CD4-positive, CD25-positive, alpha-beta regulatory T cell (primary cell): ENCODE data around the gene NFYC. TPM values are rescaled to one million over a fixed set of nuclear protein-coding genes. Genes with fewer than 3 reads are reported as not detected.

Experiments used
- ATAC-seq, 2 donors: fragments of 150-1000 bp; cut with Tn5 transposase; one replicate each; pipeline ENCODE4 v1.10.0; 2021; ENCODE audit warnings: low read depth in 2 of 2, moderate number of reproducible peaks in 2 of 2, moderate library complexity in 1 of 2
- DNase-seq, 3 donors: peaks; one replicate each; pipeline versions ENCODE4 v3.0.0 to v3.0.0-alpha.2; 2012 to 2022; ENCODE audit warnings: mixed read lengths in 1 of 3
- H3K27ac ChIP-seq: one replicate; pipeline ENCODE4 v1.7.0; 2013; ENCODE audit warnings: mild to moderate bottlenecking, low read length; ENCODE audit not compliant: insufficient read depth, poor library complexity, severe bottlenecking
- H3K27me3 ChIP-seq: one replicate; pipeline ENCODE4 v1.7.0; 2013; ENCODE audit warnings: low read length; ENCODE audit not compliant: control insufficient read depth, insufficient read depth
- H3K36me3 ChIP-seq: one replicate; pipeline ENCODE4 v1.7.0; 2013; ENCODE audit warnings: mild to moderate bottlenecking, low read length, moderate library complexity; ENCODE audit not compliant: control insufficient read depth, insufficient read depth
- H3K4me1 ChIP-seq: 2 replicates; pipeline ENCODE4 v1.7.0; 2013; ENCODE audit warnings: mild to moderate bottlenecking, low read length; ENCODE audit not compliant: insufficient read depth, control insufficient read depth, poor library complexity, severe bottlenecking
- H3K4me3 ChIP-seq: one replicate; pipeline ENCODE4 v1.7.0; 2013; ENCODE audit warnings: low read depth, mild to moderate bottlenecking, low read length, moderate library complexity
- H3K9me3 ChIP-seq, 2 experiments: 1 replicate in 1 of 2; 2 replicates in 1 of 2; pipeline ENCODE4 v1.7.0; 2013; ENCODE audit warnings: low read length in 2 of 2, mild to moderate bottlenecking in 1 of 2, moderate library complexity in 1 of 2; ENCODE audit not compliant: control insufficient read depth in 2 of 2
- H3K27ac Mint-ChIP-seq, 3 donors: one replicate each; pipeline ENCODE4 v1.8.0; 2020 to 2022; ENCODE audit warnings: mild to moderate bottlenecking in 3 of 3, mixed read lengths in 3 of 3, moderate library complexity in 2 of 3
- H3K27me3 Mint-ChIP-seq: one replicate; pipeline ENCODE4 v1.8.0; 2022; ENCODE audit warnings: mild to moderate bottlenecking, mixed read lengths
- H3K36me3 Mint-ChIP-seq: one replicate; pipeline ENCODE4 v1.8.0; 2020; ENCODE audit warnings: mixed read lengths
- H3K4me1 Mint-ChIP-seq, 4 donors: one replicate each; pipeline ENCODE4 v1.8.0; 2020 to 2022; ENCODE audit warnings: mixed read lengths in 4 of 4, mild to moderate bottlenecking in 1 of 4
- H3K4me3 Mint-ChIP-seq, 4 donors: one replicate each; pipeline ENCODE4 v1.8.0; 2020 to 2022; ENCODE audit warnings: mild to moderate bottlenecking in 4 of 4, mixed read lengths in 4 of 4, moderate library complexity in 3 of 4
- H3K9me3 Mint-ChIP-seq, 7 donors: one replicate each; pipeline ENCODE4 v1.8.0; 2020 to 2022; ENCODE audit warnings: mixed read lengths in 7 of 7, mild to moderate bottlenecking in 3 of 7, moderate library complexity in 2 of 7
- polyA plus RNA-seq, 4 donors: library from polyadenylated mRNA; unstranded; fragments of 300-500 nt; fragmentation: Illumina TruSeq; gene quantifications; one replicate each; pipeline ENCODE4 v1.2.3, GENCODE V29; 2021
- total RNA-seq: library from RNA; stranded (reverse); gene quantifications from one replicate; pipeline ENCODE4 v1.2.3, GENCODE V29; 2022

NFYC gene
- total and polyA plus RNA-seq, 5 donors from 2014 or later = 51.2 to 61.1 (median 57.1) TPM

GRCh38 chr1:40808002-40808401 lies 116.5 kb downstream of the NFYC start:
- H3K4me3 ChIP-seq = no peak overlapping the region
- no peaks in the 10 kb centered on the region for H3K9me3 Mint-ChIP-seq
- H3K4me3 Mint-ChIP-seq = no peak overlapping the region
- H3K27me3 Mint-ChIP-seq = peaks cover 5% of the 10 kb centered on the region
- H3K27ac Mint-ChIP-seq = peak overlapping the region in 1 of 3 donors; percentile 64
- ATAC-seq (no peak), DNase-seq (no peak)
- H3K27ac ChIP-seq = no peak overlapping the region
- H3K36me3 Mint-ChIP-seq = no peaks in the 10 kb centered on the region
- H3K4me1 Mint-ChIP-seq = peaks cover 5 to 25% (median 17%) of the 10 kb centered on the region in 4 donors
- H3K36me3 ChIP-seq = no peaks in the 10 kb centered on the region
- no peaks in the 10 kb centered on the region for H3K9me3 ChIP-seq
- H3K27me3 ChIP-seq = no peaks in the 10 kb centered on the region
- peaks cover 8% of the 10 kb centered on the region for H3K4me1 ChIP-seq

- DNase-seq (no peak), ATAC-seq (no peak)
- Histone ChIP-seq H3K27me3 (no peaks in the 10 kb centered on the region), H3K4me1 (peaks cover 8% of the 10 kb centered on the region), H3K27ac (no peak overlapping the region), H3K4me3 (no peak overlapping the region), H3K9me3 (no peaks in the 10 kb centered on the region), H3K36me3 (no peaks in the 10 kb centered on the region)
- Mint-ChIP-seq H3K9me3 (no peaks in the 10 kb centered on the region), H3K27me3 (peaks cover 6% of the 10 kb centered on the region), H3K4me3 (no peak overlapping the region), H3K36me3 (no peaks in the 10 kb centered on the region), H3K27ac (peak overlapping the region in 1 of 3 donors; percentile 32), H3K4me1 (peaks cover 5 to 23% (median 16%) of the 10 kb centered on the region in 4 donors)
These were observed 116.9 kb downstream of the NFYC start for GRCh38 chr1:40808444-40808843.

- H3K27me3 ChIP-seq = no peaks in the 10 kb centered on the region
- H3K4me1 Mint-ChIP-seq = peaks cover 5 to 23% (median 15%) of the 10 kb centered on the region in 4 donors
- H3K9me3 ChIP-seq = no peaks in the 10 kb centered on the region
- no peak for ATAC-seq
- peaks cover 8% of the 10 kb centered on the region for H3K4me1 ChIP-seq
- no peak overlapping the region for H3K27ac ChIP-seq
- H3K36me3 ChIP-seq = no peaks in the 10 kb centered on the region
- H3K36me3 Mint-ChIP-seq = no peaks in the 10 kb centered on the region
- peak overlapping the region in 1 of 3 donors; percentile 72 for H3K27ac Mint-ChIP-seq
- H3K4me3 Mint-ChIP-seq = peak overlapping the region in 1 of 4 donors; percentile 17
- no peak for DNase-seq
- H3K4me3 ChIP-seq = no peak overlapping the region
- H3K9me3 Mint-ChIP-seq = no peaks in the 10 kb centered on the region
- H3K27me3 Mint-ChIP-seq = peaks cover 6% of the 10 kb centered on the region
These were observed 117.4 kb downstream of the NFYC start for GRCh38 chr1:40808909-40809308.

- H3K36me3 ChIP-seq = no peaks in the 10 kb centered on the region
- no peaks in the 10 kb centered on the region for H3K9me3 ChIP-seq
- H3K4me3 Mint-ChIP-seq = no peak overlapping the region
- peaks cover 5 to 23% (median 13%) of the 10 kb centered on the region in 4 donors for H3K4me1 Mint-ChIP-seq
- H3K27ac Mint-ChIP-seq = no peak overlapping the region
- H3K27me3 Mint-ChIP-seq = peaks cover 6% of the 10 kb centered on the region
- no peak overlapping the region for H3K27ac ChIP-seq
- no peak for ATAC-seq
- no peaks in the 10 kb centered on the region for H3K36me3 Mint-ChIP-seq
- no peaks in the 10 kb centered on the region for H3K27me3 ChIP-seq
- H3K9me3 Mint-ChIP-seq = no peaks in the 10 kb centered on the region
- H3K4me1 ChIP-seq = peaks cover 8% of the 10 kb centered on the region
- no peak for DNase-seq
- H3K4me3 ChIP-seq = no peak overlapping the region
These were observed 119.4 kb downstream of the NFYC start for GRCh38 chr1:40810927-40811326.

- H3K27ac Mint-ChIP-seq = peak overlapping the region in 2 of 3 donors; percentile 32 to 38
- H3K27ac ChIP-seq = no peak overlapping the region
- H3K9me3 ChIP-seq = no peaks in the 10 kb centered on the region
- peaks cover 0 to 24% (median 6%) of the 10 kb centered on the region in 4 donors for H3K4me1 Mint-ChIP-seq
- no peak overlapping the region for H3K4me3 ChIP-seq
- no peak for DNase-seq
- peaks cover 6% of the 10 kb centered on the region for H3K27me3 Mint-ChIP-seq
- no peaks in the 10 kb centered on the region for H3K36me3 ChIP-seq
- no peaks in the 10 kb centered on the region for H3K36me3 Mint-ChIP-seq
- H3K27me3 ChIP-seq = no peaks in the 10 kb centered on the region
- peak overlapping the region in 1 of 4 donors; percentile 76 for H3K4me3 Mint-ChIP-seq
- no peak for ATAC-seq
- no peaks in the 10 kb centered on the region for H3K9me3 Mint-ChIP-seq
- peaks cover 14% of the 10 kb centered on the region for H3K4me1 ChIP-seq
These were observed 123.9 kb downstream of the NFYC start for GRCh38 chr1:40815420-40815819.

GRCh38 chr1:40817791-40818263 lies 126.3 kb downstream of the NFYC start:
- Mint-ChIP-seq H3K9me3 (no peaks in the 10 kb centered on the region), H3K27me3 (peaks cover 2% of the 10 kb centered on the region), H3K4me1 (peaks cover 0 to 20% (median 5%) of the 10 kb centered on the region in 4 donors), H3K27ac (peak overlapping the region; percentile 77 to 92 (median 88)), H3K4me3 (peak overlapping the region; percentile 78 to 92 (median 87)), H3K36me3 (no peaks in the 10 kb centered on the region)
- ATAC-seq = peak in 1 of 2 donors; percentile 49
- Histone ChIP-seq H3K27me3 (no peaks in the 10 kb centered on the region), H3K27ac (peak overlapping the region; percentile 66), H3K4me3 (peak overlapping the region; percentile 19), H3K36me3 (no peaks in the 10 kb centered on the region), H3K9me3 (no peaks in the 10 kb centered on the region), H3K4me1 (peaks cover 14% of the 10 kb centered on the region)
- DNase-seq = peak in 1 of 3 donors; percentile 21

GRCh38 chr1:40818264-40818961 lies 126.9 kb downstream of the NFYC start:
- no peaks in the 10 kb centered on the region for H3K36me3 Mint-ChIP-seq
- H3K4me1 Mint-ChIP-seq = peaks cover 0 to 20% (median 5%) of the 10 kb centered on the region in 4 donors
- H3K27me3 Mint-ChIP-seq = no peaks in the 10 kb centered on the region
- H3K4me3 Mint-ChIP-seq = peak overlapping the region; percentile 78 to 92 (median 87)
- peak overlapping the region; percentile 77 to 92 (median 88) for H3K27ac Mint-ChIP-seq
- DNase-seq (peak; percentile 87 to 91 (median 87)), ATAC-seq (peak; percentile 92 to 95)
- Histone ChIP-seq H3K36me3 (no peaks in the 10 kb centered on the region), H3K27ac (peak overlapping the region; percentile 66), H3K4me1 (peaks cover 14% of the 10 kb centered on the region), H3K27me3 (no peaks in the 10 kb centered on the region), H3K9me3 (no peaks in the 10 kb centered on the region), H3K4me3 (peak overlapping the region; percentile 19)
- H3K9me3 Mint-ChIP-seq = no peaks in the 10 kb centered on the region
